Choroid plexus epithelial cell (primary cell): ENCODE results near the gene ST3GAL3.
A peak's percentile ranks its signal among the peaks of the same experiment; 100 is the strongest.
"Not testable (repeated sequence)": the region's sequence is repeated elsewhere in the genome, so short reads cannot be mapped to it uniquely, and the experiment has no call there.

Experiments
- DNase-seq: peaks from one replicate; pipeline ENCODE4 v3.0.0-alpha.2; 2010; ENCODE audit warnings: low read depth
- H3K4me3 ChIP-seq: 2 replicates; pipeline ENCODE4 v1.5.1; 2011; ENCODE audit warnings: low read depth, mild to moderate bottlenecking, control low read depth, low read length, moderate library complexity
- TF ChIP-seq, protein P1 (sequence below): conservative IDR thresholded peaks from 2 replicates; pipeline ENCODE4 v1.5.1; 2011; ENCODE audit warnings: low read depth, mild to moderate bottlenecking, control low read depth, inconsistent platforms, low read length, moderate library complexity

Gene ST3GAL3

DNA sequence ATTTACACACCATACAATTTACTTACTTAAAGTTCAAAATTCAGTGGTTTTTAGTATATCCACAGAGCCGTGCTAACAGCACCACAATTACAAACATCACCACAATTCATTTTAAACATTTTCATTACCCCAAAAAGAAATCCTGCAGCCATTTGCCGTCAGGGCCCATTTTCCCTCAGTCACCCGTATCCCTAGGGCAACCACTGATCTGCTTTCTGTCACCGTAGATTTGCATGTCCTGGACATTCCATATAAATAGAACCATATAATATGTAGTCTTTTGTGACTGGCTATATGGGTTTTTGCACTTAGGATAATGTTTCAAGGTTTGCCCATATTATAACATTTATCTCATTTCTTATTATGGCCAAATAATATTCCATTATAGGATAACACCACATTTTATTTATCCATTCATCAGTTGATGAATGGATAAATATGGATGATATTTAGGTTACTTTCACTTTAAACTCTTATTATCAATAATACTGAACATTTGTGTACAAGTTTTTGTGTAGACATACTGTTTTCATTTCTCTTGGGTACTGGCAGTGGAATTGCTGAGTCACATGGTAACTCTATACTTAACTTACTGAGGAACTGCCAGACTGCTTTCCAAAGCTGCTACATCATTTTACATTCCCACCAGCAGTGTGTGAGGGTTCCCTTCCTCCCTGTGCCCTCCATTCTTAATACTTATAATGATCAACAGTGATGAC is 68.9 kb downstream of the ST3GAL3 start:
- peak; percentile 88 for DNase-seq
- no peak overlapping the region for H3K4me3 ChIP-seq
- TF ChIP-seq, protein P1, sequence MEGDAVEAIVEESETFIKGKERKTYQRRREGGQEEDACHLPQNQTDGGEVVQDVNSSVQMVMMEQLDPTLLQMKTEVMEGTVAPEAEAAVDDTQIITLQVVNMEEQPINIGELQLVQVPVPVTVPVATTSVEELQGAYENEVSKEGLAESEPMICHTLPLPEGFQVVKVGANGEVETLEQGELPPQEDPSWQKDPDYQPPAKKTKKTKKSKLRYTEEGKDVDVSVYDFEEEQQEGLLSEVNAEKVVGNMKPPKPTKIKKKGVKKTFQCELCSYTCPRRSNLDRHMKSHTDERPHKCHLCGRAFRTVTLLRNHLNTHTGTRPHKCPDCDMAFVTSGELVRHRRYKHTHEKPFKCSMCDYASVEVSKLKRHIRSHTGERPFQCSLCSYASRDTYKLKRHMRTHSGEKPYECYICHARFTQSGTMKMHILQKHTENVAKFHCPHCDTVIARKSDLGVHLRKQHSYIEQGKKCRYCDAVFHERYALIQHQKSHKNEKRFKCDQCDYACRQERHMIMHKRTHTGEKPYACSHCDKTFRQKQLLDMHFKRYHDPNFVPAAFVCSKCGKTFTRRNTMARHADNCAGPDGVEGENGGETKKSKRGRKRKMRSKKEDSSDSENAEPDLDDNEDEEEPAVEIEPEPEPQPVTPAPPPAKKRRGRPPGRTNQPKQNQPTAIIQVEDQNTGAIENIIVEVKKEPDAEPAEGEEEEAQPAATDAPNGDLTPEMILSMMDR, result peak; percentile 18

DNA sequence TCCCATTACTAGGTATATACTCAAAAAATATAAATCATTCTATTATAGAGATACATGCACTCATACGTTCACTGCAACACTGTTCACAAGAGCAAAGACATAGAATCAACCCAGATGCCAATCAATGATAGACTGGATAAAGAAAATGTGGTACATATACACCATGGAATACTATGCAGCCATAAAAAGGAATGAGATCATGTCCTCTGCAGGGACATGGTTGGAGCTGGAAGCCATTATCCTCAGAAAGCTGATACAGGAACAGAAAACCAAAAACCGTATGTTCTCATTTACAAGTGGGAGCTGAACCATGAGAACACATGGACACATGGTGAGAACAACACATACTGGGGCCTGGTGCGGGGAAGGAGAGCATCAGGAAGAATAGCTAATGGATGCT is 70.6 kb downstream of the ST3GAL3 start:
- not testable (repeated sequence) for DNase-seq, H3K4me3 ChIP-seq

DNA sequence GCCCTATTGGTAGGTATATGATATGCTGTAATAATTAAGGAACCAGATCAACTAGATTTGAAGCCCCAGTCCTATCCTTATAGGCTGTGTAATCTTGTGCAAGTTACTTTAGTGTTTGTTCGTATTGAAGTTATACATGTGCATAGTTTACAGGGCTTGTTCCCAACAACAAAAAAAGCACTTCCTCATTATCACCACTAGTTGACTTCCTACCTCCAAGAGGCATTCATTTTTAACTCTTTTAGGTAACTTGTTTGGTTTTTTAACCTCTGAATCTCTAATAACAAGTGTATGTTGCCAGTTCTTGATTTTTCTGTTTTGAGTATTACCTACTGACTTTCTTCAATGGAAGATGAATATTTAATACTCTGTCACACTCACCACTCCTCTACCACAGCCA is 71.9 kb downstream of the ST3GAL3 start:
- DNase-seq, result no peak
- H3K4me3 ChIP-seq, result no peak overlapping the region
- TF ChIP-seq, protein P1, result no peak

DNA sequence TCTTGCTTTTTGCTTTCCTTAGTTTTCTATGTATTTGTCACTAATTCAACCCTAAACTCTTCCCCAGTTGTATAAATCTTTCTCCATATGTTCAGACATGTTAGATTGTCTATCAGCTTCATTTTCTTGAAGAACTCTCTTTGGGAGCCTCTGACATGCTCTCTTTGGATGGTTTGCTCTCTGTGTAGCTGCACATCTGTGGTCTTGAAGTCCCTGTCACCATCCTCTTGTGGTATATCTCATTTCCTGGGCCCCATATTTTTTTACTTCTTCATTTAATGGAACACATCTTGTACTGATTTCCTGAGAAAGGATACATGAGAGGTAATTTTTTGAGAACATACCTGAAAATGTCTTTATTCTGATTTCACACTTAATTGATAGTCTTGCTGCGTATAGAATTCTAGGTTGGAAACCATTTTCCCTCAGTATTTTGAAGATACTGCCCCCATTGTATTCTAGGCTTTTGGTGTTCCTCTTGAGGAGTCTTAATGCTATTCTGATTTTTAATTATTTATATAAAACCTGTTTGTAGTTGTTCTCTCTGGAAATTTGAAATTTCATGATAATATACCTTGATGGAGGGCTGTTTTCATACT is 72.6 kb downstream of the ST3GAL3 start:
- TF ChIP-seq, protein P1, result no peak
- DNase-seq, result no peak
- H3K4me3 ChIP-seq, result no peak overlapping the region

DNA sequence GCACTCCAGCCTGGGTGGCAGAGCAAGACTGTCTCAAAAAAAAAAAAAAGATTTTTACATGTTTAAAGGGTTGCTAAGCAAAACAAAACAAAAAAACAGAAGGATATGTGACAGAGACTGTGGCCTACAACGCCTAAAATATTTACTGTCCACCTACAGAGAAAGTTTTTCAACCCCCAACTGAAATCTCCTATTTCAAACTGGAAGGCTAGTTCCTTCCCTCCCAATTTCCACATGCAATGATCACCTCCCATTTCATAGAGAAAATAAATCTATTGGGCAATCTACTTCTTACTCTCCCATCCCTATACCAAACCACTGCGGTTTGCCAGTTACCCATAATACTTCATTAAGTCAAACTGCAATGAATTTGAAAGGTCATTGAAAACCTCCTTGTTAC is 74.2 kb downstream of the ST3GAL3 start:
- TF ChIP-seq, protein P1, result no peak
- DNase-seq, result no peak
- H3K4me3 ChIP-seq, result no peak overlapping the region

DNA sequence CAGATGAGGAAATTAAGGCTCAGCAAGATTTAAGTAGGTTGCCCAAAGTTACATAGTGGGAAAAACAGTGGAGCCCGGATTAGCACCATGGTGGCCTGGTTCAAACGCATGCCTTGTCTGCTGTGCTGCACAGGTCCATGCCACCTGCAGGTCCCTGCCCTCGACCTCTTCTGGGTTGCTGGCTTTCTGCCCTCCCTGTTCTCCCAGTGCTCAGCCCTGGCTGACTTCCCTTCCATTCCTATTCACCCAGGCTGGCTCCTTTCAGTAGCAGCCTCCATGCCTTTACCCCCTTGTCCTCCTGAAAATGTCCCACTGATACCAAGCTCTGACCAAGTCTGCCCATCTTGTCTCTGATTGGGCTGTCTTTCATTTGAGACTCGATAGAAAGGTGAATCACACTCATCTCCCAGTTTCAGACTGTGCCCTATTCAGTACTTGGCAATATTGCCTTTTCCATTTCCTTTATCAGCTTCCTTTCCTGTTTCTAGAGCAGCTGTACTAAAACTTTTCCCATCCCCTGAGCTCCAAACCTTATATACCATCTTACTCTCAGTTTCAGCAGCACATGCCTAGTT is 75.8 kb downstream of the ST3GAL3 start:
- no peak overlapping the region for H3K4me3 ChIP-seq
- no peak for DNase-seq
- TF ChIP-seq, protein P1, result no peak

DNA sequence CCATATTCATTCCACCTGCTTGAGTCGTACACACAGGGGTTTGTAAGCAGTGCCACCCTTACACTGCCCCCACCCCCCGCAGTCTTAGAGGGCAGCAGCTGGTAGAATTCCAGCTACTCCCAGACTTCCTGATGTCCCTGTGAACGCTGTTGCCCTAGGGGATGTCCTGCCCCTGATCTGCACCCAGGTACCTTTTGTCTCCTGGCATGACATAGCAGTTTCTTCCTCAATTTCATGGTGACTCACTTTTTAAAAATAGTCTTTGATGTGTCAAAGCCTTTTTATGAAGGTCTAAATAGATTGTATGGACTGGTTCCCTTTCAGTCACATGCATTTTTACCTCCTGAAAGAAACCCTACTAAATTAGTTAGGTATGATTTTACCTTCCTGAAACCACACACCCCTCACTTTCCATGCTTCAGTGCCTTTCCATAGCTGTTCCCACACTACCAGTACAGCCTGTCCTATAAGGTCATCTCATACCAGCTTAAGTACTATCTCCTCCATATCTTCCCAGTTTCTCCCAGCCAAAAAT is 76.4 kb downstream of the ST3GAL3 start:
- DNase-seq, result no peak
- no peak overlapping the region for H3K4me3 ChIP-seq
- TF ChIP-seq, protein P1, result no peak
